ENCODE results near the gene MRTFB.

GRCh38 chr16:14175086-14175485 is 104.0 kb downstream of the MRTFB start:
- TF ChIP-seq POLR2A (IDR thresholded peaks at IDR 0.05) = no peak
- TF ChIP-seq CTCF (IDR thresholded peaks at IDR 0.05) = no peak
- no peak for TF ChIP-seq POLR2AphosphoS5 (IDR thresholded peaks at IDR 0.05)
- no peak for TF ChIP-seq EP300 (IDR thresholded peaks at IDR 0.05)

Data from stomach (tissue), 4 donors.